Stimulated activated CD8-positive, alpha-beta memory T cell treated with anti-CD3 and anti-CD28 coated beads, Interleukin-4, amount 100 ng/mL, for 4 hours (primary cell): ENCODE data around the gene PCP4L1.
"Not testable (repeated sequence)": the region's sequence is repeated elsewhere in the genome, so short reads cannot be mapped to it uniquely, and the experiment has no call there.

Experiments used
- DNase-seq, 2 donors: peaks; one replicate each; pipeline ENCODE4 v3.0.0-alpha.2; 2020; ENCODE audit warnings: low read depth in 2 of 2, low spot score in 1 of 2

PCP4L1 gene

DNA sequence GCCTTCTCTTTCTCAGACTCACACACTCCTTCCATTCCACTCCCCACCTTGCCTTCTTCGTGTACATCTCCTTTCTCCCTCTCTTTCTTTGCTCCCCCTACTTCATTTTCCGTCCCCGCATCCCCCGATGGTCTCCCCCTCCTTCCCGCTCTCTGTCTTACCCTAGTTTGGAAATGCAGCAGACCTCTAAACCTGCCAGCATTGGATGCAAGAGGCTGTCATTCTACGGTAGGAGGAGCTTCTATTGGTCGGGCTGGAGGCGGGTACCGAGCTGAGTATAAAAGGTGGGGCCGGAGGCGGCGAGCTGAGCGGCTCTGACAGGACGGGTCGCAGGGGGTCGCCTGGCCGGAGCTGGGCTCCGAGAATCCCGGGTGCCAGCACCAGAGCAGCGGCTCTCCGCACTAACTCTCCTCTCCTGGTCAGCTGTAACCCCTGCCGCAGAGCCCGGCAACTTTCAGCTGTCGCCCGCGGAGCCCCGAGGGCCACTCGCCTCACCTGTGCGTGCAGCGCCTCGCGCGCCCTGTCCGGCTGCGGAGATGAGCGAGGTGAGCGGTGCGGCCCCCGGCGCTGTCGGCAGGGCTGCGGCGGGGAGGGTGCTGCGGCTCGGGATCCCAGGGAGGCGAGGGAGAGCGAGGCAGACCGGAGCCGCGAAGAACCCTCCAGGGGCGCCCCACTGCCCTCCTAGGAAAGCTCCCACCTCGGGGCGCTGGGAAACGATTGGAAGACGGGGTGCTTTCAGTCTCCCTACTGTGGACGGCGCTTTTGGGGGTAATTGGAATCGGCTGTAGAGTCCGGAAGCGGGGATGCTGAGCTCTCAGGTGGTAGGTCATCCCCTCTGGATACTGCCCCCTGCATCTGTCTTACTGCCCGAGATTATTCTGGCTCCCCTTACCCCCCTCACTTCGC, at the start of gene PCP4L1:
PCP4L1 (plus strand) TSS at position 307 of the 906 bp plus-strand sequence; CDS start at position 537, 230 bp downstream.
- no peak for DNase-seq

DNA sequence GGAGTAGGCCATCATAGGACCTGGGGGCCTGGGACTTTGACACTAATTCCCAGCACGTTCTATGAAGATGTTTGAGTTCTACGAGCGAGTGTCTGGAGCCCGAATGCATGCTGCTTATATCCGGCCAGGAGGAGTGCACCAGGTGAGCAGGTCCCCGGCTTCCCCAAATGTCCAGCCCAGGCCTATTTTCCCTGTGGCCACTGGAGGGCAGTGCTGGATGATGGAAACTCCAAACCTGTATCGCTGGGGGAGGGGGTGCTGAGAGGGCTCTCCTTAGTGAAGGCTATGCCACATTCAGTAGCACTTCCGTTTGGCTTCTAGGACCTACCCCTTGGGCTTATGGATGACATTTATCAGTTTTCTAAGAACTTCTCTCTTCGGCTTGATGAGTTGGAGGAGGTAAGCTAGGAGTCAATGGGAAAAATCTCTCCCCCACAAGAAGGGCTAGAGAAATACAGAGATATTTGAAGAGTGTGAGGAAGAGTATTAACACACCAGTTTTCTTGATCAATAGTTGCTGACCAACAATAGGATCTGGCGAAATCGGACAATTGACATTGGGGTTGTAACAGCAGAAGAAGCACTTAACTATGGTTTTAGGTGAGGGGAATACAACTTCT, 48.6 kb upstream of the PCP4L1 start:
- no peak for DNase-seq

- DNase-seq = no peak
These were observed 44.2 kb upstream of the PCP4L1 start for GRCh38 chr1:161214369-161214768.

- DNase-seq = no peak
These were observed 43.5 kb upstream of the PCP4L1 start, which contains the start of gene FCER1G for GRCh38 chr1:161215076-161215475. Gene FCER1G, plus strand, starts transcription at chr1:161215295. Its CDS starts 27 bp downstream, at chr1:161215322.

DNA sequence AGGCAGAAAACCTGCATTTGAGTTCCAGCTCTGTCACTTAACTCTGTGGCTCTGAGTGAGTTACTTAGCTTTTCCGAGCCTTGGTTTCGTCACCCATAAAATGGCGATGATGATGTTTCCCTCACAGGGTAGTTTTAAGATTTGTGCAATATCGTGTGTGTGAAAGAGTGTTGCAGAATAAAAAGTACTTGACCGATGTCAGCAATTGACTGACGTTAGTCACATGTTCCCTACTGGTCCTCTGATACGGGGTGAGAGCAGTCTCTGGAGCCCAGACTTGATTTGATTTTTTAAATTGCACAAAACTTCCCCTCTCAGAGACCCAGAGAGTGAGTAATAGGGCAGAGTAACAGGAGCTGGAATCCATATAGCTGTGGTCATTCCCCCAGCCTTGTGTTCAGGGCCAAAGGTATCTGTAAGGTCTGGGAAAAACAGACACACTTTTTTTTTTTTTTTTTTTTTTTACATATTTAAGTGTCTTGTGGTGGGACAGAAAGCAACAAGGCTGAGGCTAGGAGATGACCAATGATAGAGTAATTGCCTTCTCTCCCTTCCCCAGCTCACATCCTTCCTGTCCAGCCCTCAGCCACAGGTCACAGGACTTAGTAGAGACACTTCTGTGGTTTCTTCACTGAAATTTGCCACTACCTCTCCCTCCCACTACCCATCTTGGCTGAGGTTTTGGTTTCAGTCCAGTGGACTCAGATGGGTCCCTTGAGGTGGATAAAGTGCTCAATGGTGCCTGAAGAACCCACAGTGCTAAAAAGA, 41.4 kb upstream of the PCP4L1 start:
- DNase-seq = no peak

GRCh38 chr1:161217831-161218230, 40.7 kb upstream of the PCP4L1 start:
- DNase-seq = no peak

DNA sequence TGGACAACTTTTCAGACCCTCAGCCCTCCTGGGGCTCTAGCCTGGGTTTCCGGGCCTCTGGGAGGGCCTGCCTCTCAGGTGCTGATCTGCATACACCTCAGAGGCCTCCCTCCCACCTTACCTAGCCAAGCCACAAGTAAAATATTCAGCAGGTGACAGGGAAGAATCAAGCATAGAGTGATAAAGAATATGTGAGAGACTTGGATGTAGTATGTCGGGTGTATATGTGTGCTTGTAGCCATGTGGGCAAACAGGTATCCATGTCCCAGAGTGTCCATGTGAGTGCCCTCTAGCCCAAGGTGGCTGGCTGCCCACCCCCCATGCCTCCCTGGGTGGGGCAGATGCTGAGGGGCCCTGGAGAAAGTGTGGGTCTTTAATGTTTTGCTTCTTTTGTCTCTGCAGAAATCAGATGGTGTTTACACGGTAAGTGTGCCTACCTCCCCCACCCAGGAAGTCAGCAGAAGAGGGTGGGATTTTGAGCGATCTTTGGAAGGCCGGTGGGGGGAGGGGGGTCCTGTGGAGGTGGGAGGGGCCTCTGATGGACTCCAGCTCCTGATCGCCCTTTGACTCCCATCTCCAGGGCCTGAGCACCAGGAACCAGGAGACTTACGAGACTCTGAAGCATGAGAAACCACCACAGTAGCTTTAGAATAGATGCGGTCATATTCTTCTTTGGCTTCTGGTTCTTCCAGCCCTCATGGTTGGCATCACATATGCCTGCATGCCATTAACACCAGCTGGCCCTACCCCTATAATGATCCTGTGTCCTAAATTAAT, 40.1 kb upstream of the PCP4L1 start:
- no peak for DNase-seq

GRCh38 chr1:161219078-161219892, 39.3 kb upstream of the PCP4L1 start:
- no peak for DNase-seq

GRCh38 chr1:161220002-161220401, 38.5 kb upstream of the PCP4L1 start:
- no peak for DNase-seq

GRCh38 chr1:161222175-161223019, 36.1 kb upstream of the PCP4L1 start:
- DNase-seq = no peak

GRCh38 chr1:161223805-161224694, 34.5 kb upstream of the PCP4L1 start:
- no peak for DNase-seq

DNA sequence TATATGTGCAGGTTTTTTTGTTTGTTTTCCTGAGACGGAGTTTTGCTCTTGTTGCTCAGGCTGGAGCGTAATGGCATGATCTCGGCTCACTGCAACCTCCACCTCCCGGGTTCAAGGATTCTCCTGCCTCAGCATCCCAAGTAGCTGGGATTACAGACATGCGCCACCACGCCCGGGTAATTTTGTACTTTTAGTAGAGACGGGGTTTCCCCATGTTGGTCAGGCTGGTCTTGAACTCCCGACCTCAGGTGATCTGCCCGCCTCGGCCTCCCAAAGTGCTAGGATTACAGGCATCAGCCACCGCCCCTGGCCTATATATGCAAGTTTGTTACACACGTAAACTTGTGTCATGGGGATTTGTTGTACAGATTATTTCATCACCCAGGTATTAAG, 33.9 kb upstream of the PCP4L1 start:
- DNase-seq = not testable (repeated sequence)

DNA sequence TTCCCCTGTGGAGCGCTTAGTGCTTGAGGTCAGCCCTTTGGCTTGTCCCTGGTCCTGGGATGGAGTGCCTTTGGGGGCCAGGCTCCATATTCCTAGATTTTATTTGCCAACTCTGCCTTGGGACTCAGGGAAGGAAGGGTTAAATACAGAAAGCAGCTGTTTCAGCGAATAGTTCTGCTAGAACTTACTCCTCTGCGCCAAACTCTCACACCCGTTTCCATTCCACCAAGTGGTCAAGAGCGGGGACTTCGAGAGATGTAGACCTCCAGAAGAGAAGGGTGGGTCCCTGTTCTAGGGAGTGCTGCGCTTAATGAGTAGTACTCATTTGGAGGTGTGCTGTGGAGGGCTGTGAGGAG, 33.4 kb upstream of the PCP4L1 start:
- no peak for DNase-seq

- peak; percentile 71 to 86 for DNase-seq
These were observed 32.8 kb upstream of the PCP4L1 start, which contains the start of gene TOMM40L for GRCh38 chr1:161225534-161226319. Gene TOMM40L, plus strand, starts transcription at chr1:161226060. Its CDS starts 430 bp downstream, at chr1:161226490.

GRCh38 chr1:161226320-161226711, 32.2 kb upstream of the PCP4L1 start:
- DNase-seq = no peak

GRCh38 chr1:161226759-161227158, 31.8 kb upstream of the PCP4L1 start:
- no peak for DNase-seq

DNA sequence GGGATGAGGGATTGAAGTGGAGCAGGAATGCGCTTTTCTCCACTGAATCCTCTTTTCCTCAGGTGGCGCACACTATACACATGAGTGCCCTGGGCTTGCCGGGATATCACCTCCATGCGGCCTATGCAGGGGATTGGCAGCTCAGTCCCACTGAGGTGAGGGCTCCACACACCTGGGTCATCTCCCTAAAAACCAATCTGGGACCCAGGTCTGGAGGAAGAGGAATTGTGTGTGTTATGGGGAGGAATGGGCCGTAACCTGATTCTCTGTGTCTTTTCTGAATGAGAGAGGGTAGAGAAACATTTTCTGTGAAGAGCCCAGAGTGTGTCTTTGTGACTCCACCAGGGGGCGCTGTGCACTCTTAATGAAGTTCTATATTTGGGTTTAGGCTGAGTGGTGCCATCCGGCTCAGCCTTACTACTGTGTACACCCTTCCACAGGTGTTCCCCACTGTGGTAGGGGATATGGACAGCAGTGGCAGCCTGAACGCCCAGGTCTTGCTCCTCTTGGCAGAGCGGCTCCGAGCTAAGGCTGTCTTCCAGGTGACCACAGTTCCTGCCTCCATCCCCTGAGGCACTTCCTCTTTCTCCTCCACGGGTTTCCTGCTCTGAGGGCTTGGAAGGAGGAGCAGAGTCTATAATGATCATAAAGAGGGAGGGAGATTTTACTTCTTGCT, 31.2 kb upstream of the PCP4L1 start:
- peak; percentile 72 to 91 for DNase-seq
